Left hindlimb (tissue), 1 donor: ENCODE results near the gene CFAP161.

Experiments used
- DNase-seq: peaks from one replicate; pipeline ENCODE4 v3.0.0-alpha.2; 2018

CFAP161 gene

GRCh38 chr15:81160312-81161159 lies 26.5 kb downstream of the CFAP161 start:
- peak; percentile 87 for DNase-seq

- no peak for DNase-seq
Measured at GRCh38 chr15:81161160-81161673, 27.1 kb downstream of the CFAP161 start.

GRCh38 chr15:81161851-81162250 lies 27.8 kb downstream of the CFAP161 start:
- no peak for DNase-seq

- DNase-seq: no peak
Measured at GRCh38 chr15:81163961-81164800, 30.1 kb downstream of the CFAP161 start.

- DNase-seq: no peak
Measured at GRCh38 chr15:81165535-81165934, 31.5 kb downstream of the CFAP161 start.

- no peak for DNase-seq
Measured at GRCh38 chr15:81166636-81167305, 32.7 kb downstream of the CFAP161 start.

GRCh38 chr15:81168131-81168526 lies 34.1 kb downstream of the CFAP161 start:
- no peak for DNase-seq

- DNase-seq: no peak
Measured at GRCh38 chr15:81168644-81169043, 34.6 kb downstream of the CFAP161 start.

GRCh38 chr15:81170511-81170910 lies 36.4 kb downstream of the CFAP161 start:
- DNase-seq: no peak

GRCh38 chr15:81171286-81171685 lies 37.2 kb downstream of the CFAP161 start:
- DNase-seq: no peak

- DNase-seq: no peak
Measured at GRCh38 chr15:81174125-81174791, 40.2 kb downstream of the CFAP161 start.

GRCh38 chr15:81174792-81175327 lies 40.8 kb downstream of the CFAP161 start:
- no peak for DNase-seq

GRCh38 chr15:81175496-81175895 lies 41.4 kb downstream of the CFAP161 start:
- DNase-seq: no peak

- DNase-seq: no peak
Measured at GRCh38 chr15:81176291-81176893, 42.3 kb downstream of the CFAP161 start.

- no peak for DNase-seq
Measured at GRCh38 chr15:81178365-81178764, 44.3 kb downstream of the CFAP161 start.

- no peak for DNase-seq
Measured at GRCh38 chr15:81181220-81181619, 47.1 kb downstream of the CFAP161 start.

- DNase-seq: peak; percentile 53
Measured at GRCh38 chr15:81182031-81182755, 48.1 kb downstream of the CFAP161 start.

- DNase-seq: no peak
Measured at GRCh38 chr15:81182756-81183438, 48.8 kb downstream of the CFAP161 start.

GRCh38 chr15:81183439-81183775 lies 49.3 kb downstream of the CFAP161 start:
- DNase-seq: no peak

- DNase-seq: no peak
Measured at GRCh38 chr15:81184188-81184587, 50.1 kb downstream of the CFAP161 start.
